CD14-positive monocyte (primary cell): ENCODE measurements around the gene CCN6. TPM values are rescaled to one million over a fixed set of nuclear protein-coding genes. Genes with fewer than 3 reads are reported as not detected.

Experiments used
- DNase-seq, 3 donors: peaks; one replicate each; pipeline ENCODE4 v3.0.0-alpha.2; 2011 to 2022
- H2AFZ ChIP-seq: 2 replicates; pipeline ENCODE4 v1.6.0; 2012; ENCODE audit warnings: mild to moderate bottlenecking, low read depth, low read length, inconsistent platforms; ENCODE audit not compliant: insufficient read depth, poor library complexity, severe bottlenecking
- H3K27ac ChIP-seq, 2 donors: 1 replicate in 1 of 2; 2 replicates in 1 of 2; pipeline ENCODE4 v1.5.1; 2012 to 2013; ENCODE audit warnings: low read length in 2 of 2, control low read depth in 1 of 2, inconsistent platforms in 1 of 2, low read depth in 1 of 2, mild to moderate bottlenecking in 1 of 2
- H3K27me3 ChIP-seq, 2 donors: one replicate each; pipeline versions ENCODE4 v1.6.0 to v1.6.1; 2011 to 2013; ENCODE audit warnings: low read length in 2 of 2; ENCODE audit not compliant: control insufficient read depth in 2 of 2, insufficient read depth in 2 of 2
- H3K36me3 ChIP-seq, 2 donors: replicated peaks in 1 of 2; 1 replicate in 1 of 2; 2 replicates in 1 of 2; pipeline versions ENCODE4 v1.5.1 to v1.6.1; 2012 to 2013; ENCODE audit warnings: low read length in 2 of 2, control low read depth in 1 of 2, inconsistent platforms in 1 of 2, mild to moderate bottlenecking in 1 of 2; ENCODE audit not compliant: insufficient read depth in 2 of 2, control insufficient read depth in 1 of 2
- H3K4me1 ChIP-seq, 2 donors: 1 replicate in 1 of 2; 2 replicates in 1 of 2; pipeline versions ENCODE4 v1.5.1 to v1.6.1; 2012 to 2013; ENCODE audit warnings: low read length in 2 of 2, control low read depth in 1 of 2, inconsistent platforms in 1 of 2, mild to moderate bottlenecking in 1 of 2, moderate library complexity in 1 of 2; ENCODE audit not compliant: insufficient read depth in 2 of 2, control insufficient read depth in 1 of 2
- H3K4me2 ChIP-seq: replicated peaks from 2 replicates; pipeline ENCODE3; 2012; ENCODE audit warnings: low read length, moderate library complexity, mild to moderate bottlenecking; ENCODE audit not compliant: poor library complexity, severe bottlenecking; ENCODE audit errors: extremely low read depth
- H3K4me3 ChIP-seq, 3 experiments: fragments of 200-600 bp in 1 of 3; sonication (generic) in 1 of 3; replicated peaks in 1 of 3; 1 replicate in 2 of 3; 2 replicates in 1 of 3; pipeline ENCODE4 v1.5.1; 2011 to 2013; ENCODE audit warnings: low read length in 3 of 3, mild to moderate bottlenecking in 3 of 3, control low read depth in 2 of 3, low read depth in 2 of 3, inconsistent platforms in 1 of 3, moderate library complexity in 1 of 3
- H3K79me2 ChIP-seq: 2 replicates; pipeline ENCODE4 v1.6.0; 2012; ENCODE audit warnings: mild to moderate bottlenecking, control low read depth, inconsistent platforms, low read length, moderate library complexity; ENCODE audit not compliant: insufficient read depth
- H3K9ac ChIP-seq: 2 replicates; pipeline ENCODE4 v1.6.0; 2017; ENCODE audit warnings: low read length, mild to moderate bottlenecking; ENCODE audit not compliant: insufficient read depth, poor library complexity, severe bottlenecking
- H3K9me3 ChIP-seq, 2 donors: replicated peaks in 1 of 2; 1 replicate in 1 of 2; 2 replicates in 1 of 2; pipeline versions ENCODE4 v1.5.1 to v1.6.1; 2012 to 2013; ENCODE audit warnings: low read length in 2 of 2, control low read depth in 1 of 2; ENCODE audit not compliant: control insufficient read depth in 1 of 2, insufficient read depth in 1 of 2
- H4K20me1 ChIP-seq: 2 replicates; pipeline ENCODE4 v1.6.0; 2012; ENCODE audit warnings: mild to moderate bottlenecking, low read length, control low read depth, moderate library complexity; ENCODE audit not compliant: insufficient read depth
- H3K27ac Mint-ChIP-seq, 7 donors: one replicate each; pipeline ENCODE4 v1.8.0; 2020; ENCODE audit warnings: mild to moderate bottlenecking in 7 of 7, mixed read lengths in 7 of 7, moderate library complexity in 6 of 7, inconsistent platforms in 2 of 7
- H3K27me3 Mint-ChIP-seq, 3 donors: one replicate each; pipeline ENCODE4 v1.8.0; 2021 to 2022; ENCODE audit warnings: low read depth in 3 of 3, mild to moderate bottlenecking in 3 of 3, mixed read lengths in 3 of 3, moderate library complexity in 3 of 3, inconsistent platforms in 1 of 3
- H3K36me3 Mint-ChIP-seq, 2 donors: one replicate each; pipeline ENCODE4 v1.8.0; 2020; ENCODE audit warnings: mixed read lengths in 2 of 2, inconsistent platforms in 1 of 2, mild to moderate bottlenecking in 1 of 2
- H3K4me1 Mint-ChIP-seq: one replicate; pipeline ENCODE4 v1.8.0; 2020; ENCODE audit warnings: mild to moderate bottlenecking, mixed read lengths
- H3K4me3 Mint-ChIP-seq, 2 donors: one replicate each; pipeline ENCODE4 v1.8.0; 2020; ENCODE audit warnings: mild to moderate bottlenecking in 2 of 2, mixed read lengths in 2 of 2, moderate library complexity in 1 of 2
- H3K9me3 Mint-ChIP-seq, 7 donors: one replicate each; pipeline ENCODE4 v1.8.0; 2020 to 2022; ENCODE audit warnings: mixed read lengths in 7 of 7, mild to moderate bottlenecking in 6 of 7, moderate library complexity in 6 of 7, inconsistent platforms in 2 of 7
- CTCF ChIP-seq: fragments of 200-600 bp; IDR thresholded peaks from one replicate; pipeline ENCODE4 v1.8.0; 2022; ENCODE audit warnings: antibody characterized with exemption, mild to moderate bottlenecking
- WGBS: methylation state at CpG from one replicate; pipeline ENCODE4 v1.1.5; 2013; ENCODE audit warnings: missing lambda C conversion rate; ENCODE audit not compliant: insufficient coverage; 5-methylcytosine and 5-hydroxymethylcytosine counted together
- intact Hi-C, 2 donors: fragments of 100-400 bp; cut with micrococcal nuclease; formaldehyde crosslinking; loops; one replicate each; pipeline versions ENCODE4 v1.15.0 to v1.15.1; 2023
- polyA plus RNA-seq, 3 donors: library from polyadenylated mRNA; depleted of rRNA in 1 of 3; unstranded in 2 of 3; stranded (reverse) in 1 of 3; fragments of 300-500 nt in 2 of 3; fragments of >200 nt in 1 of 3; fragmentation: Illumina TruSeq in 2 of 3; gene quantifications; 1 replicate in 2 of 3; 2 replicates in 1 of 3; pipeline ENCODE4 v1.2.3, GENCODE V29; 2012 to 2021

The CCN6 gene
- polyA plus RNA-seq, 3 donors = not detected

- H3K36me3 Mint-ChIP-seq = no peaks in the 10 kb centered on the region
- DNase-seq = peak; percentile 11 to 57 (median 15)
- peaks cover 0 to 5% of the 10 kb centered on the region in 2 donors for H3K4me1 ChIP-seq
- peaks cover 0 to 4% (median 0%) of the 10 kb centered on the region in 3 donors for H3K27me3 Mint-ChIP-seq
- H3K27ac Mint-ChIP-seq = no peak overlapping the region
- no peaks in the 10 kb centered on the region for H3K9me3 Mint-ChIP-seq
- H3K9me3 ChIP-seq = no peaks in the 10 kb centered on the region
- no peaks in the 10 kb centered on the region for H4K20me1 ChIP-seq
- H3K4me3 ChIP-seq = no peak overlapping the region
- H3K27me3 ChIP-seq = no peaks in the 10 kb centered on the region
- no CpG with 5 or more reads among the region's 1 CpG for WGBS
- H3K36me3 ChIP-seq = no peaks in the 10 kb centered on the region
- no peak overlapping the region for H3K4me3 Mint-ChIP-seq
- intact Hi-C loops = no loop called here
- no peaks in the 10 kb centered on the region for H3K79me2 ChIP-seq
- H2AFZ ChIP-seq = no peak overlapping the region
- TF ChIP-seq CTCF = no peak
- H3K4me2 ChIP-seq = no peak overlapping the region
- no peak overlapping the region for H3K27ac ChIP-seq
- peaks cover 12% of the 10 kb centered on the region for H3K4me1 Mint-ChIP-seq
- no peak overlapping the region for H3K9ac ChIP-seq
Measured at GRCh38 chr6:112117554-112117953, 63.6 kb downstream of the CCN6 start.

GRCh38 chr6:112118034-112118433 lies 64.1 kb downstream of the CCN6 start:
- no peak for DNase-seq
- no peak for TF ChIP-seq CTCF
- H3K4me3 Mint-ChIP-seq = no peak overlapping the region
- H3K36me3 Mint-ChIP-seq = no peaks in the 10 kb centered on the region
- H3K4me1 Mint-ChIP-seq = peaks cover 16% of the 10 kb centered on the region
- Histone ChIP-seq H3K27me3 (no peaks in the 10 kb centered on the region), H3K4me2 (no peak overlapping the region), H3K9ac (no peak overlapping the region), H4K20me1 (no peaks in the 10 kb centered on the region), H2AFZ (no peak overlapping the region), H3K4me1 (peaks cover 4 to 10% of the 10 kb centered on the region in 2 donors), H3K9me3 (no peaks in the 10 kb centered on the region), H3K36me3 (no peaks in the 10 kb centered on the region), H3K4me3 (no peak overlapping the region), H3K79me2 (no peaks in the 10 kb centered on the region), H3K27ac (no peak overlapping the region)
- H3K27ac Mint-ChIP-seq = no peak overlapping the region
- no peaks in the 10 kb centered on the region for H3K9me3 Mint-ChIP-seq
- intact Hi-C loops = no loop called here
- H3K27me3 Mint-ChIP-seq = peaks cover 0 to 4% (median 0%) of the 10 kb centered on the region in 3 donors

Other genes starting within 250 kb of the CCN6 start
- gene FYN, start 180.7 kb upstream of the CCN6 start, polyA plus RNA-seq = 100 to 1,000 TPM in 2 of 3 donors, 10 to 100 TPM in 1; 88.4 to 149 (median 114) TPM
- 1 to 10 TPM; 2.1 to 4.6 (median 2.7) TPM for gene TUBE1, start 33.4 kb downstream of the CCN6 start, polyA plus RNA-seq
- gene FAM229B, start 33.5 kb downstream of the CCN6 start, polyA plus RNA-seq = under 1 TPM in 2 of 3 donors, not detected in 1; 0.03 to 0.64 TPM
- gene LAMA4, start 200.5 kb downstream of the CCN6 start, polyA plus RNA-seq = not detected